Measurements from ENCODE around the gene DNASE2.
A peak's percentile ranks its signal among the peaks of the same experiment; 100 is the strongest.
"Not testable (repeated sequence)": the region's sequence is repeated elsewhere in the genome, so short reads cannot be mapped to it uniquely, and the experiment has no call there.

DNASE2 gene

GRCh38 chr19:12891553-12892021 lies 10.3 kb upstream of the DNASE2 start:
- H3K4me1 ChIP-seq: no peaks in the 10 kb centered on the region
- no peak overlapping the region for H3K27ac ChIP-seq
- no peaks in the 10 kb centered on the region for H3K36me3 ChIP-seq (ENCODE audit: control insufficient read depth, insufficient read depth, low read length)
- no peaks in the 10 kb centered on the region for H3K27me3 ChIP-seq (ENCODE audit: control insufficient read depth, insufficient read depth, low read length)
- peak overlapping the region; percentile 84 for H2AFZ ChIP-seq
- peak overlapping the region; percentile 96 for H3K4me3 ChIP-seq (ENCODE audit: low read depth, low read length)
- H3K4me2 ChIP-seq (ENCODE audit: low read length): peak overlapping the region; percentile 97
- no peak for TF ChIP-seq CTCF (IDR thresholded peaks at IDR 0.05)
- no peak overlapping the region for H3K9ac ChIP-seq
- H3K79me2 ChIP-seq: no peaks in the 10 kb centered on the region
- H3K9me3 ChIP-seq (ENCODE audit: control insufficient read depth, low read length): no peaks in the 10 kb centered on the region

GRCh38 chr19:12890787-12891552 lies 9.7 kb upstream of the DNASE2 start, which contains the start of gene GCDH:
Gene GCDH (plus strand): TSS chr19:12891160. CDS start chr19:12891305, 145 bp downstream.
- Histone ChIP-seq H3K36me3 (ENCODE audit: control insufficient read depth, insufficient read depth, low read length) (no peaks in the 10 kb centered on the region), H3K9me3 (ENCODE audit: control insufficient read depth, low read length) (no peaks in the 10 kb centered on the region), H3K9ac (peak within 1 kb of the TSS; percentile 12), H3K27ac (peak within 1 kb of the TSS; percentile 43), H3K4me3 (ENCODE audit: low read depth, low read length) (peak within 1 kb of the TSS; percentile 96), H2AFZ (peak within 1 kb of the TSS; percentile 84), H3K27me3 (ENCODE audit: control insufficient read depth, insufficient read depth, low read length) (no peaks in the 10 kb centered on the region), H3K4me2 (ENCODE audit: low read length) (peak within 1 kb of the TSS; percentile 97), H3K4me1 (no peaks in the 10 kb centered on the region), H3K79me2 (no peaks in the 10 kb centered on the region)
- no peak for TF ChIP-seq CTCF (IDR thresholded peaks at IDR 0.05)

- Histone ChIP-seq H2AFZ (peak overlapping the region; percentile 36), H3K4me3 (ENCODE audit: low read depth, low read length) (peak overlapping the region; percentile 96), H3K4me2 (ENCODE audit: low read length) (peak overlapping the region; percentile 97)
- H3K4me1 ChIP-seq; H3K9me3 ChIP-seq (ENCODE audit: control insufficient read depth, low read length); H3K9ac ChIP-seq; H3K79me2 ChIP-seq; H3K36me3 ChIP-seq (ENCODE audit: control insufficient read depth, insufficient read depth, low read length); H3K27me3 ChIP-seq (ENCODE audit: control insufficient read depth, insufficient read depth, low read length); H3K27ac ChIP-seq: not testable (repeated sequence)
Measured at GRCh38 chr19:12890299-12890786, 9.1 kb upstream of the DNASE2 start.

- H3K9ac ChIP-seq: no peak overlapping the region
- H3K27ac ChIP-seq: no peak overlapping the region
- no peak overlapping the region for H2AFZ ChIP-seq
- no peak overlapping the region for H3K4me2 ChIP-seq (ENCODE audit: low read length)
- no peaks in the 10 kb centered on the region for H3K79me2 ChIP-seq
- no peaks in the 10 kb centered on the region for H3K36me3 ChIP-seq (ENCODE audit: control insufficient read depth, insufficient read depth, low read length)
- H3K9me3 ChIP-seq (ENCODE audit: control insufficient read depth, low read length): no peaks in the 10 kb centered on the region
- H3K27me3 ChIP-seq (ENCODE audit: control insufficient read depth, insufficient read depth, low read length): no peaks in the 10 kb centered on the region
- H3K4me1 ChIP-seq: no peaks in the 10 kb centered on the region
- no peak overlapping the region for H3K4me3 ChIP-seq (ENCODE audit: low read depth, low read length)
- no peak for TF ChIP-seq CTCF (IDR thresholded peaks at IDR 0.05)
Measured at GRCh38 chr19:12888006-12888603, 6.9 kb upstream of the DNASE2 start.

GRCh38 chr19:12886969-12887747 lies 5.9 kb upstream of the DNASE2 start, which contains the start of gene KLF1:
Gene KLF1 (minus strand): TSS chr19:12887201. CDS start chr19:12887140, 61 bp downstream.
- Histone ChIP-seq H3K27ac (no peak within 1 kb of the TSS), H3K36me3 (ENCODE audit: control insufficient read depth, insufficient read depth, low read length) (no peaks in the 10 kb centered on the region), H3K9me3 (ENCODE audit: control insufficient read depth, low read length) (no peaks in the 10 kb centered on the region), H3K79me2 (no peaks in the 10 kb centered on the region), H3K4me1 (no peaks in the 10 kb centered on the region), H3K4me2 (ENCODE audit: low read length) (peak within 1 kb of the TSS; percentile 62), H3K4me3 (ENCODE audit: low read depth, low read length) (peak within 1 kb of the TSS; percentile 47), H3K9ac (no peak within 1 kb of the TSS), H3K27me3 (ENCODE audit: control insufficient read depth, insufficient read depth, low read length) (no peaks in the 10 kb centered on the region), H2AFZ (peak within 1 kb of the TSS; percentile 88)
- no peak for TF ChIP-seq CTCF (IDR thresholded peaks at IDR 0.05)
